ENCODE data around the gene DIP2C.

The DIP2C gene

GRCh38 chr10:440127-440526 lies 249.3 kb downstream of the DIP2C start:
- in situ Hi-C loops (cut with HindIII; ENCODE audit: low pct_ligation_motif_present, low sequenced_read_pairs) = no loop called here
- no peak overlapping the region for H3K27ac ChIP-seq
- DNase-seq = no peak
- H3K36me3 ChIP-seq (replicated peaks) = no peaks in the 10 kb centered on the region
- no peaks in the 10 kb centered on the region for H3K27me3 ChIP-seq (replicated peaks)
- no peak for TF ChIP-seq CTCF (IDR thresholded peaks at IDR 0.05; ENCODE audit: low read depth, low read length, missing control alignments)
- H3K4me3 ChIP-seq (ENCODE audit: low read depth, low read length) = no peak overlapping the region

GRCh38 chr10:437698-438490 lies 251.6 kb downstream of the DIP2C start:
- H3K27me3 ChIP-seq (replicated peaks) = no peaks in the 10 kb centered on the region
- no peak overlapping the region for H3K4me3 ChIP-seq (ENCODE audit: low read depth, low read length)
- H3K27ac ChIP-seq = no peak overlapping the region
- no peak for DNase-seq
- H3K36me3 ChIP-seq (replicated peaks) = no peaks in the 10 kb centered on the region
- in situ Hi-C loops (cut with HindIII; ENCODE audit: low pct_ligation_motif_present, low sequenced_read_pairs) = no loop called here
- no peak for TF ChIP-seq CTCF (IDR thresholded peaks at IDR 0.05; ENCODE audit: low read depth, low read length, missing control alignments)

- Histone ChIP-seq H3K27ac (no peak overlapping the region), H3K4me3 (ENCODE audit: low read depth, low read length) (no peak overlapping the region), H3K27me3 (replicated peaks) (no peaks in the 10 kb centered on the region), H3K36me3 (replicated peaks) (no peaks in the 10 kb centered on the region)
- no peak for TF ChIP-seq CTCF (IDR thresholded peaks at IDR 0.05; ENCODE audit: low read depth, low read length, missing control alignments)
- no peak for DNase-seq
- in situ Hi-C loops (cut with HindIII; ENCODE audit: low pct_ligation_motif_present, low sequenced_read_pairs) = no loop called here
Observed at GRCh38 chr10:436911-437665, 252.4 kb downstream of the DIP2C start.

GRCh38 chr10:436013-436697 lies 253.3 kb downstream of the DIP2C start:
- in situ Hi-C loops (cut with HindIII; ENCODE audit: low pct_ligation_motif_present, low sequenced_read_pairs) = no loop called here
- Histone ChIP-seq H3K36me3 (replicated peaks) (no peaks in the 10 kb centered on the region), H3K27me3 (replicated peaks) (no peaks in the 10 kb centered on the region), H3K27ac (no peak overlapping the region), H3K4me3 (ENCODE audit: low read depth, low read length) (no peak overlapping the region)
- DNase-seq = no peak
- no peak for TF ChIP-seq CTCF (IDR thresholded peaks at IDR 0.05; ENCODE audit: low read depth, low read length, missing control alignments)

- no peak for DNase-seq
Observed at GRCh38 chr10:435397-435796, 254.1 kb downstream of the DIP2C start.

More at GRCh38 chr10:435397-435796, 254.1 kb downstream of the DIP2C start:
- in situ Hi-C loops (cut with HindIII; ENCODE audit: low pct_ligation_motif_present, low sequenced_read_pairs) = no loop called here
- no peak for TF ChIP-seq CTCF (IDR thresholded peaks at IDR 0.05; ENCODE audit: low read depth, low read length, missing control alignments)
- Histone ChIP-seq H3K4me3 (ENCODE audit: low read depth, low read length) (no peak overlapping the region), H3K27ac (no peak overlapping the region), H3K27me3 (replicated peaks) (no peaks in the 10 kb centered on the region), H3K36me3 (replicated peaks) (no peaks in the 10 kb centered on the region)

All from brain microvascular endothelial cell (primary cell).